ENCODE data around the gene ADH7.
A peak's percentile ranks its signal among the peaks of the same experiment; 100 is the strongest.

ADH7 gene

GRCh38 chr4:99414401-99414800 is 20.7 kb downstream of the ADH7 start:
- Histone ChIP-seq H3K36me3 (ENCODE audit: control insufficient read depth, insufficient read depth, low read length) (no peaks in the 10 kb centered on the region), H3K4me3 (replicated peaks; ENCODE audit: low read depth, low read length) (no peak overlapping the region), H3K27me3 (replicated peaks; ENCODE audit: control insufficient read depth, insufficient read depth, low read length) (no peaks in the 10 kb centered on the region)
- no peak for TF ChIP-seq CTCF (IDR thresholded peaks at IDR 0.05; ENCODE audit: insufficient read depth, low read length, poor library complexity, severe bottlenecking)
- no peak for DNase-seq (ENCODE audit: extremely low read depth, insufficient read length)

- DNase-seq (ENCODE audit: extremely low read depth, insufficient read length): no peak
- no peaks in the 10 kb centered on the region for H3K27me3 ChIP-seq (replicated peaks; ENCODE audit: control insufficient read depth, insufficient read depth, low read length)
These were observed 22.0 kb downstream of the ADH7 start for GRCh38 chr4:99413140-99413539.

GRCh38 chr4:99411041-99411440 is 24.1 kb downstream of the ADH7 start:
- Histone ChIP-seq H3K4me3 (replicated peaks; ENCODE audit: low read depth, low read length) (no peak overlapping the region), H3K27me3 (replicated peaks; ENCODE audit: control insufficient read depth, insufficient read depth, low read length) (no peaks in the 10 kb centered on the region), H3K36me3 (ENCODE audit: control insufficient read depth, insufficient read depth, low read length) (no peaks in the 10 kb centered on the region)
- no peak for DNase-seq (ENCODE audit: extremely low read depth, insufficient read length)
- TF ChIP-seq CTCF (IDR thresholded peaks at IDR 0.05; ENCODE audit: insufficient read depth, low read length, poor library complexity, severe bottlenecking): no peak

More at GRCh38 chr4:99413140-99413539, 22.0 kb downstream of the ADH7 start:
- Histone ChIP-seq H3K4me3 (replicated peaks; ENCODE audit: low read depth, low read length) (no peak overlapping the region), H3K36me3 (ENCODE audit: control insufficient read depth, insufficient read depth, low read length) (no peaks in the 10 kb centered on the region)
- no peak for TF ChIP-seq CTCF (IDR thresholded peaks at IDR 0.05; ENCODE audit: insufficient read depth, low read length, poor library complexity, severe bottlenecking)

DNA sequence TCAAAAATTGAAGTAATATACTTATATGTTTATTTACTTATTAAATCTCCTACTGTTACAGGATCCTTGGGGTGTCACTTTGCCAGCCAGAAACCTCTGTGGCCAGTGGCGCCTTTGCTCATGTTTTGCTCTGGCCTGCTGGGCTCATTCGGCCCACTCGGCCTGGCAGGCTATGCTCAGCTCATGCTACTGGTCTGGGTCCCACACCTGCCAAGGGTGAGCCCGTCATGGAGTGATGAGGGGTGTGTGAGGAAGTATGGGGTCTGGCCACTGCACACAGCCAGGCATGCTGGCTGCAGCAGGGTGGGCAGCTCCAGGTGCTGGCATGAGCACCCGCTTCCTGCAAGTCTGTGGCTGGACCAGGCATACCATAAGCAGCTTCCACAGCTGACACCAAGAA is 25.1 kb downstream of the ADH7 start:
- no peaks in the 10 kb centered on the region for H3K36me3 ChIP-seq (ENCODE audit: control insufficient read depth, insufficient read depth, low read length)
- TF ChIP-seq CTCF (IDR thresholded peaks at IDR 0.05; ENCODE audit: insufficient read depth, low read length, poor library complexity, severe bottlenecking): no peak
- H3K27me3 ChIP-seq (replicated peaks; ENCODE audit: control insufficient read depth, insufficient read depth, low read length): no peaks in the 10 kb centered on the region

GRCh38 chr4:99408346-99408745 is 26.8 kb downstream of the ADH7 start:
- H3K4me3 ChIP-seq (replicated peaks; ENCODE audit: low read depth, low read length): no peak overlapping the region
- no peaks in the 10 kb centered on the region for H3K36me3 ChIP-seq (ENCODE audit: control insufficient read depth, insufficient read depth, low read length)
- H3K27me3 ChIP-seq (replicated peaks; ENCODE audit: control insufficient read depth, insufficient read depth, low read length): no peaks in the 10 kb centered on the region
- TF ChIP-seq CTCF (IDR thresholded peaks at IDR 0.05; ENCODE audit: insufficient read depth, low read length, poor library complexity, severe bottlenecking): no peak
- no peak for DNase-seq (ENCODE audit: extremely low read depth, insufficient read length)

More for the DNA sequence above, 25.1 kb downstream of the ADH7 start:
- no peak for DNase-seq (ENCODE audit: extremely low read depth, insufficient read length)
- no peak overlapping the region for H3K4me3 ChIP-seq (replicated peaks; ENCODE audit: low read depth, low read length)

GRCh38 chr4:99405433-99406115 is 29.6 kb downstream of the ADH7 start:
- Histone ChIP-seq H3K36me3 (ENCODE audit: control insufficient read depth, insufficient read depth, low read length) (no peaks in the 10 kb centered on the region), H3K4me3 (replicated peaks; ENCODE audit: low read depth, low read length) (no peak overlapping the region), H3K27me3 (replicated peaks; ENCODE audit: control insufficient read depth, insufficient read depth, low read length) (no peaks in the 10 kb centered on the region)
- peak; percentile 85 for TF ChIP-seq CTCF (IDR thresholded peaks at IDR 0.05; ENCODE audit: insufficient read depth, low read length, poor library complexity, severe bottlenecking)
- peak; percentile 3 for DNase-seq (ENCODE audit: extremely low read depth, insufficient read length)
